T-helper 9 cell (primary cell): ENCODE measurements around the gene RBL2.
"Not testable (repeated sequence)": the region's sequence is repeated elsewhere in the genome, so short reads cannot be mapped to it uniquely, and the experiment has no call there.

Source experiments
- DNase-seq: peaks from one replicate; pipeline ENCODE4 v3.0.0-alpha.2; 2020
- total RNA-seq, 2 donors: gene quantifications; one replicate each; lab custom pipeline; 2026; lab: John Stamatoyannopoulos, UW

RBL2 gene
- total RNA-seq = 453 to 459 reads per million in 2 donors

GRCh38 chr16:53434377-53435065, at the start of gene RBL2:
TSS of gene RBL2 (plus strand) at chr16:53434471. CDS start at chr16:53434557, 86 bp downstream.
- DNase-seq = peak; percentile 71

- DNase-seq = not testable (repeated sequence)
Measured at GRCh38 chr16:53384610-53385009, 49.7 kb upstream of the RBL2 start.

- no peak for DNase-seq
Measured at GRCh38 chr16:53404959-53405358, 29.3 kb upstream of the RBL2 start.

GRCh38 chr16:53412549-53412948, 21.7 kb upstream of the RBL2 start:
- DNase-seq = no peak

GRCh38 chr16:53413864-53414263, 20.4 kb upstream of the RBL2 start:
- no peak for DNase-seq

- no peak for DNase-seq
Measured at GRCh38 chr16:53414381-53414780, 19.9 kb upstream of the RBL2 start.

- DNase-seq = no peak
Measured at GRCh38 chr16:53415504-53415903, 18.8 kb upstream of the RBL2 start.

GRCh38 chr16:53417011-53417410, 17.3 kb upstream of the RBL2 start:
- no peak for DNase-seq

GRCh38 chr16:53417976-53418375, 16.3 kb upstream of the RBL2 start:
- no peak for DNase-seq

- DNase-seq = not testable (repeated sequence)
Measured at GRCh38 chr16:53419383-53419709, 14.9 kb upstream of the RBL2 start.

- no peak for DNase-seq
Measured at GRCh38 chr16:53421248-53421647, 13.0 kb upstream of the RBL2 start.

GRCh38 chr16:53423968-53424367, 10.3 kb upstream of the RBL2 start:
- DNase-seq = not testable (repeated sequence)

GRCh38 chr16:53428681-53429080, 5.6 kb upstream of the RBL2 start:
- DNase-seq = no peak

GRCh38 chr16:53429221-53429943, 4.9 kb upstream of the RBL2 start:
- DNase-seq = no peak

GRCh38 chr16:53430363-53430762, 3.9 kb upstream of the RBL2 start:
- DNase-seq = no peak

- DNase-seq = no peak
Measured at GRCh38 chr16:53433509-53433908, 762 bp upstream of the RBL2 start.

GRCh38 chr16:53433930-53434376, 318 bp upstream of the RBL2 start:
- no peak for DNase-seq

GRCh38 chr16:53435066-53435688, 906 bp downstream of the RBL2 start:
- peak; percentile 47 for DNase-seq

- DNase-seq = no peak
Measured at GRCh38 chr16:53440125-53440524, 5.9 kb downstream of the RBL2 start.

- DNase-seq = no peak
Measured at GRCh38 chr16:53445534-53445933, 11.3 kb downstream of the RBL2 start.

- no peak for DNase-seq
Measured at GRCh38 chr16:53446090-53446489, 11.8 kb downstream of the RBL2 start.

GRCh38 chr16:53449816-53450517, 15.7 kb downstream of the RBL2 start:
- no peak for DNase-seq

- DNase-seq = no peak
Measured at GRCh38 chr16:53453928-53454327, 19.7 kb downstream of the RBL2 start.
